ENCODE measurements around the gene ZNF627. TPM values are rescaled to one million over a fixed set of nuclear protein-coding genes. Genes with fewer than 3 reads are reported as not detected.

The ZNF627 gene
- 16.8 and 19.0 TPM in 2 replicates for total RNA-seq

- peak; percentile 99 for DNase-seq (ENCODE audit: low read depth)
- peak within 1 kb of the TSS; percentile 95 for H3K4me3 ChIP-seq (ENCODE audit: low read depth, low read length)
- peak; percentile 13 for TF ChIP-seq CTCF (IDR thresholded peaks at IDR 0.05; ENCODE audit: insufficient read depth, low read depth, low read length)
Observed at GRCh38 chr19:11597202-11598102, at the start of gene ZNF627. ZNF627 (plus strand) TSS chr19:11597483; CDS start chr19:11597628, 145 bp downstream.

- DNase-seq (ENCODE audit: low read depth), result no peak
- H3K4me3 ChIP-seq (ENCODE audit: low read depth, low read length), result no peak overlapping the region
- no peak for TF ChIP-seq CTCF (IDR thresholded peaks at IDR 0.05; ENCODE audit: insufficient read depth, low read depth, low read length)
Observed at GRCh38 chr19:11547929-11548700, 49.2 kb upstream of the ZNF627 start.

- no peak for TF ChIP-seq CTCF (IDR thresholded peaks at IDR 0.05; ENCODE audit: insufficient read depth, low read depth, low read length)
- no peak for DNase-seq (ENCODE audit: low read depth)
- H3K4me3 ChIP-seq (ENCODE audit: low read depth, low read length), result no peak overlapping the region
Observed at GRCh38 chr19:11549386-11549953, 47.8 kb upstream of the ZNF627 start.

GRCh38 chr19:11550265-11550664, 47.0 kb upstream of the ZNF627 start:
- no peak for TF ChIP-seq CTCF (IDR thresholded peaks at IDR 0.05; ENCODE audit: insufficient read depth, low read depth, low read length)
- DNase-seq (ENCODE audit: low read depth), result no peak
- H3K4me3 ChIP-seq (ENCODE audit: low read depth, low read length), result no peak overlapping the region

- DNase-seq (ENCODE audit: low read depth), result peak; percentile 32
- H3K4me3 ChIP-seq (ENCODE audit: low read depth, low read length), result no peak overlapping the region
- TF ChIP-seq CTCF (IDR thresholded peaks at IDR 0.05; ENCODE audit: insufficient read depth, low read depth, low read length), result peak; percentile 35
Observed at GRCh38 chr19:11551603-11552235, 45.6 kb upstream of the ZNF627 start.

GRCh38 chr19:11552666-11553372, 44.5 kb upstream of the ZNF627 start:
- H3K4me3 ChIP-seq (ENCODE audit: low read depth, low read length), result no peak overlapping the region
- TF ChIP-seq CTCF (IDR thresholded peaks at IDR 0.05; ENCODE audit: insufficient read depth, low read depth, low read length), result no peak
- DNase-seq (ENCODE audit: low read depth), result no peak
